NOMO-1 treated with DMSO at 0.1 percent for 48 hours (cell line): Measurements from ENCODE around the gene FCRLA.
A peak's percentile ranks its signal among the peaks of the same experiment; 100 is the strongest.
"Not testable (repeated sequence)": the region's sequence is repeated elsewhere in the genome, so short reads cannot be mapped to it uniquely, and the experiment has no call there.

Experiments used
- DNase-seq: peaks from one replicate; lab custom pipeline; 2025; ENCODE audit not compliant: unreplicated experiment; lab: John Stamatoyannopoulos, UW

Gene FCRLA

DNA sequence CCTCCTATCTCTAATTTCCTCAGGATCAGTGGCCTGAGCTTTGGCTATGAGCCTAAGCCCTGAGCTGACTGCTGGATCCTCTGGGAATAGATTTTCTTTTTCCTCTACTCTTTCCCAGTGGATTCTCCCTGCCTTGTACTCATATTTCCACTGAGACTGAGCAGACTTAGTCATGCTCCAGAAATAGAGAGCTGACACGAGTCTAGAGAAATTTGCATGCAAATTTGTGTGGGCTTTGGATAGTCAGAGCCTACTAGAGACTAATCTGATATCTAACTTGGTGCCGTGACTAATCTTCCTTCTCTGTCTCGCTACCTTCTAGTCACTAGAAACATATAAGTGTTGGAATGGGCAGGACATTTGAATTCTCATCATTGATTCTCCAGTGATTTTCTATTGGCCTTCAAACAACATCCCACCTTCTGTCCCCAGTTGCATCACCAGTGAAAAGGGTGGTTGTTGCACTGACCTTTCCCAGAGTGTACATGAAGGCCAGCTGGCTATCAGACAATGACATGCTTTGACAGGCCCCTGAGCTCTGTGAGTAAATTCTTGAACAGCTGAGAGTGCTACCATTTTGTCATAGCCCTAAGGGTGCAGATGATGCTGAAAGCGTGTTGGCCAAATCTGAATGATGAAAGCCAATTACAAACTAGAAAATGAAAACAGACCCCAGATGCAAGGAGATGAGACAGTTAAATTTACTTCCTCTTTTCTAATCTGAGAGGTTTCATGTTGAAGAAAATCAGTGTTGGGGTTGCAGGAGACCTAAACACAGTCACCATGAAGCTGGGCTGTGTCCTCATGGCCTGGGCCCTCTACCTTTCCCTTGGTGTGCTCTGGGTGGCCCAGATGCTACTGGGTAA lies at the start of gene FCRLA:
FCRLA (plus strand) TSS at position 748 of the 866 bp plus-strand sequence; CDS start at position 784, 36 bp downstream.
- DNase-seq = peak; percentile 79

- not testable (repeated sequence) for DNase-seq
Measured at GRCh38 chr1:161658524-161658923, 48.5 kb upstream of the FCRLA start.

GRCh38 chr1:161661660-161662311 lies 45.2 kb upstream of the FCRLA start:
- not testable (repeated sequence) for DNase-seq

GRCh38 chr1:161662684-161663339 lies 44.2 kb upstream of the FCRLA start, which contains the start of gene FCGR2B:
TSS of gene FCGR2B (plus strand) at chr1:161663143. CDS start at chr1:161663242, 99 bp downstream.
- DNase-seq = not testable (repeated sequence)

DNA sequence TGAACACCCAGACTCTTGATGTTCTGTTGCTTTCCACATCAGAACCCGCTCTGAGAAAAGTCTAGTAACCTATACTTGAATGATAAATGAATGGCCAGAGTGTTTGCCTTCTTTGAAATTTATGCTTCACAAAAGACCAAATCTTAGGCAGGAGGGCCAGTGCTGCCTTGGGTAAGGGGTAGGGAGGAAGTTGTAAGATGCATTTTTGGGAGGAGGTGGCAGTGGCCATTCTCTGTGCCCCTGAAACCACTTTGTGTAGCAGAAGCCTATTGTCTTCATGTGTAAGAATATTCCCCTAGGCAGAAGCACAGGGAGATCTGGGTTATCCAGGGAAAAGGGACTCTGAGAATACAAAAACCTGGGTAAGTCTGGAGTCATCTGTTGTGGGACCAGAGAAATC lies 43.5 kb upstream of the FCRLA start:
- not testable (repeated sequence) for DNase-seq

DNA sequence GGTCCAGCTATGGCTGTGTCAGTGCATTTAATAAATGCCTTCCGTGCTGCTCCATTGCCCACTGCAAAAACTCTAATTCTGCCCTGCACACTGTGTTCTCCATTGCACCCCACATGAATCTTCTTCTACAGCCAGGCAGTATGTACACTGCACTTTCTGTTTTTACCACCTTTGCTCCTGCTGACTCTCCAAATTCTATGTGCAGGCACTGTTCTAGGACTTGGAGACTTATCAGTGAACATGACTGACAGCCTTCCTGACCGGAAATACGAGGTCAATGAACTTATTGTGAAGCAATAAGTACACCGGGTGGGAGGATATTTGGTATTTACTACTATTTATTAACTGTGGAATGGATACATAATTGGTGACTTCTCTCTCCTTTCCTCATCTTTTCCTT lies 42.3 kb upstream of the FCRLA start:
- not testable (repeated sequence) for DNase-seq

- not testable (repeated sequence) for DNase-seq
Measured at GRCh38 chr1:161671045-161672020, 35.7 kb upstream of the FCRLA start.

DNA sequence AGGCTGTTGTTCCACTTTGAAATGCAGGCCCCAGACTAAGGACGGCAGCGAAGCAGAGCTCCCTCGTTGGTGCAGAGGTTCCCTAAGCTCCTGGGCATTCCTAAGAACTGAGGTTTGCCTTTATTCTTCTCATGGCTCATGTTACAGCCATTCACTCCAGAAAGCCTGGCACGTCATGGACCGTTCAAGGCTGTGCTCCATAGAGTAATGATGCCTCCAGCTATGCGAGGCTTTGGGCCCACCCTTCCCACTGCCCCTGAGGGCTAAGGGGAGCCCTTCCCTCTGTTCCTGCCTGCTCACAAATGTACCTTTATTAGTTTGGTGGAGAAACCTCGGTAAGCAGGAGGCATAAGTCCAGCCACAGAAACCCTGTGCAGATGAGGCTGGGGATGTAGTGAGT lies 33.6 kb upstream of the FCRLA start:
- not testable (repeated sequence) for DNase-seq

DNA sequence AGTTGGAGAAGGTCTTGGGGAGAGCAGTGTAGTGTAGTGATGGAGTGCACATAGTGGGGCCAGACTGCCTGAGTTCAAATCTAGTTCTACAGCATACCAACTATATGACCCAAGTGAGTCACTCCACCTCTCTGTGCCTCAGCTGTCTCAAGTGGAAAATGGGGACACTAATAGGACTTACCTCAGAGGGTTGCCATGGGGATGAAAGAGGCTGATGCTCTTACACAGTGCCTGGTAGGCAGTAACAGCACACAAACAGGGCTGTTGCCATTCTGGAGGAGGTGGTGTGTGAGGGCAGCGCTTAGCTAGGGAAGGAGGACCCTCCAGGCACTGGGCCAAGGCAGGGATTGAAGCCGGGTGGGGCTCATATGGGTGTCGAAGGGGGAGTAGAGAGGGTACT lies 32.6 kb upstream of the FCRLA start:
- not testable (repeated sequence) for DNase-seq

DNA sequence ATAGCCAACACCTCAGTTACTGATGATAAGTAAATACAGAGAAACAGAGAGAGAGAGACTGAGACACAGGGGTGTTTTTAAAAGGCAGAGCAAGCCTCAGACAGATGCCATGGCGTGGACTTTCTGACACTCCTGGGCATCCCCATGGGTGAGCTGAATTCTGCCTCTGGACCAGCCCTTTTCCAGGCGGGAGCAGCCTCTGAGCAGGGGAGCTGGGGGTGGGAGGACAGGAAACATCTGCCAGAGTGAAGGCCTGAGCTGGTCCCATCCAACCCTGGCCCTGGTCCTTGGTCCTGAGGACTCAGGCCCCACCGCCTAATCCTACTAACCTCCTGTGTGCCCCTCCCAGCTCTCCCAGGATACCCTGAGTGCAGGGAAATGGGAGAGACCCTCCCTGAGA lies 32.1 kb upstream of the FCRLA start:
- not testable (repeated sequence) for DNase-seq

DNA sequence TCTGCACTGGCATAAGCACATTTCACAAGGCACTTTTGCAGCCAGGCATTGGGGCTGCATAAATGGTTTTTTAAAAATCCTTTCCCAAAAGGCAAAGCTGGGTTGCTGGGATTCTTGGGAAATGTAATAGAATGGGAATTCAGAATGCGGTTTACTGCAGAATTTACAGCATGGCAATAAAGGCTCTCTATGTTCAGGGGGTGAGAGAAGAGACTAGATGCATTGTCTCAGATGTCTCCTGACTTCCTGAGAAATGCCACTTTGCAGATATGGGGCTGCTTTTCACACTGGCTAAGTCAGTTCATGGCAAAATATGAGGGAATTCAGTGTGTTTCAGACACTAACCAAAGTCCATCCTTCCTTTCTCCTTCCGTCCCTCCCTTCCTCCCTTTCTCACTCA lies 30.6 kb upstream of the FCRLA start:
- no peak for DNase-seq

DNA sequence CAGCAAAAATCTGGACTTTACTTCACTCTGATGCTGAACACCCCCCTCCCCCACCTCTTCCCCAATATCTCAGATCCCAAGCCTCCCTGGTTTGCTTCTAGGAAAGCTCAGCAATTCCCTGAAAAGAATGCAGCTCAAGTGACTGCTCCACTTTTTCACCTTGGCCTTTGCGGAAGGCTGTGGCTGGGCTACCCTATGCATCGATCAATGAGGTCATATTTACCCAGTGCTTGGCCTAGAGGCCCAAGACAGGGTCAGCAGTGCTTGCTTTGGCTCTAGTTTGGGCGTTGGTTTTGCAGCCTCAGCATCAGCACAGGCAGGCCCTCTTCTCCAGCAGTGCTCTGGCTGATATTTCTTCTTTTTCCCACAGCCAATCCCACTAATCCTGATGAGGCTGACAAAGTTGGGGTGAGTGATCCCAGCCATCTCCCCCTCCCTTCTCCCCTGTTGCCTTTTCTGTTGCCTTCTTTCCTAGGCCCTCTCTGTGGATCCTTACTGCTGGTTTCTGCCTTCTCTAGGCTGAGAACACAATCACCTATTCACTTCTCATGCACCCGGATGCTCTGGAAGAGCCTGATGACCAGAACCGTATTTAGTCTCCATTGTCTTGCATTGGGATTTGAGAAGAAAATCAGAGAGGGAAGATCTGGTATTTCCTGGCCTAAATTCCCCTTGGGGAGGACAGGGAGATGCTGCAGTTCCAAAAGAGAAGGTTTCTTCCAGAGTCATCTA lies 29.9 kb upstream of the FCRLA start:
- DNase-seq = no peak

DNA sequence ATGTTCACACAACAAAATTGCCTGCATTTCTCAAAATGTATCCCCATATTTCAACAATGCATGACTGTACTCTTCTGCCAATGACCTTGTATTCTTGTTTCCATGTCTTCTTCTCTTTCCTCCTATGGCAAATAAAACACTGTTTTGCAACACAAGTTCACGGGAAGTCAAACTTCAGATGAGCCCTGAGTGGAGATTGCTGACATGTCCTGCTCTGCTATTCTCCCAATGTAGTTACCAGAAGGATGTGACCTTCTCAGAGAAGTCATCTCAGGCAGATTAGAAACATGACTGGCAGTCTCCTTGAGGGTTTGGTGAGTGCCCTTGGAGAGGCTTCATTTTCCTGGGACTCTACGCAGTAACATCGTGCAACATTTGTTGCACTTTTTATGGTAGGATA lies 28.5 kb upstream of the FCRLA start:
- DNase-seq = no peak

DNA sequence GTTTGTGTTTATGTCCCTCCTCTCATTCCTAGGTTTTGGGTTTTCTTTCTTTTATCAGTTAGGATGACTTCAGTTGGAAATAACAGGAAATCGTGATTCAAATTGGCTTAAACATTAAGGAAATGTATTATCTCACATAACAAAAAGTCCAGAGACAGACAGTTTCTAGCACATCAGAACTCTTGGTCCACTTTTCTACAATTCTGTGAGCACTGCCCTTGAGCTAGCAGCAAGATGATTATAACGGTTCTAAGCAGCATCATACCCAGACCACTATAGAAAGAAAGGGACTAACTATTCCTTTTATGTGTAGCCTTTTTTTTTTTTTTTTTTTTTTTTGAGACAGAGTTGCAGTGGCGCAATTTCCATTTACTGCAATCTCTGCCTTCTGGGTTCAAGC lies 25.1 kb upstream of the FCRLA start:
- no peak for DNase-seq

GRCh38 chr1:161688946-161689345 lies 18.1 kb upstream of the FCRLA start:
- peak; percentile 25 for DNase-seq

DNA sequence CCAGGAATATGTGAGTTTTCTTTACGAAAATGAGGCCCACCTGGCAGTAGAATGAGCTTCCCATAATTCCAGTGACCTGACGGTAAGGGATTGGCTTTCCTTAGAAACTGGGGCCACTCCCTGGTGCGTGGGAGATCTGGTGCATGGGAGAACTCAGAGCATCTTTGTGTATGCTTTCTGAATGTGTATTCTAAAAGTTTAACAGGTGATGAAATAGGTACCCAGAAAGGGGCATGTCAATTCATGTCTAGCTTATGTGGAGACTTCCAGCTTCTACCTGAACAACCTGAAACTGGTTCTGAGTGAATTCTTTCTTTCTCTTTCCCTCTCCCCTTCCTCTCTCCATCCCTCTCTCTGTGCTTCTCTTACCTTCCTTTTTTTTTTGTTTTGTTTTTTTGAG lies 15.2 kb upstream of the FCRLA start:
- DNase-seq = no peak

- not testable (repeated sequence) for DNase-seq
Measured at GRCh38 chr1:161693020-161693712, 13.9 kb upstream of the FCRLA start.

GRCh38 chr1:161698302-161698701 lies 8.7 kb upstream of the FCRLA start:
- not testable (repeated sequence) for DNase-seq

GRCh38 chr1:161702250-161702649 lies 4.8 kb upstream of the FCRLA start:
- no peak for DNase-seq
